NB4 (cell line): Measurements from ENCODE around the gene MESD.

Experiments used
- DNase-seq: peaks from one replicate; pipeline ENCODE4 v3.0.0; 2010; ENCODE audit warnings: low read depth
- H3K4me3 ChIP-seq: one replicate; pipeline ENCODE4 v1.5.1; 2011; ENCODE audit warnings: mild to moderate bottlenecking, low read depth, low read length, moderate library complexity
- CTCF ChIP-seq: IDR thresholded peaks from one replicate; pipeline ENCODE4 v1.5.1; 2012; ENCODE audit warnings: low read depth, low read length
- MAX ChIP-seq: IDR thresholded peaks from 2 replicates; pipeline ENCODE4 v1.6.1; 2011; ENCODE audit warnings: low read depth, low read length
- MYC ChIP-seq: IDR thresholded peaks from 2 replicates; pipeline ENCODE4 v1.6.1; 2011; ENCODE audit warnings: low read depth, low read length
- POLR2A ChIP-seq: IDR thresholded peaks from 2 replicates; pipeline ENCODE4 v1.6.1; 2011; ENCODE audit warnings: mild to moderate bottlenecking; ENCODE audit not compliant: insufficient read length; ENCODE audit errors: extremely low read depth

Gene MESD

GRCh38 chr15:80936288-80937078 is 53.1 kb downstream of the MESD start:
- DNase-seq, result no peak
- TF ChIP-seq CTCF, result no peak
- no peak for TF ChIP-seq MYC
- no peak for TF ChIP-seq POLR2A
- TF ChIP-seq MAX, result no peak
- H3K4me3 ChIP-seq, result no peak overlapping the region

- DNase-seq, result no peak
- H3K4me3 ChIP-seq, result no peak overlapping the region
- TF ChIP-seq MYC, result no peak
- TF ChIP-seq POLR2A, result no peak
- no peak for TF ChIP-seq CTCF
- no peak for TF ChIP-seq MAX
These were observed 54.8 kb downstream of the MESD start for GRCh38 chr15:80934761-80935221.

- no peak for TF ChIP-seq POLR2A
- no peak for TF ChIP-seq CTCF
- TF ChIP-seq MAX, result no peak
- TF ChIP-seq MYC, result no peak
- DNase-seq, result no peak
- H3K4me3 ChIP-seq, result no peak overlapping the region
These were observed 56.6 kb downstream of the MESD start for GRCh38 chr15:80932989-80933388.

- no peak overlapping the region for H3K4me3 ChIP-seq
- TF ChIP-seq POLR2A (no peak), MAX (no peak), CTCF (no peak), MYC (no peak)
- DNase-seq, result no peak
These were observed 57.2 kb downstream of the MESD start for GRCh38 chr15:80932513-80932815.

GRCh38 chr15:80931721-80932512 is 57.7 kb downstream of the MESD start:
- H3K4me3 ChIP-seq, result no peak overlapping the region
- no peak for DNase-seq
- TF ChIP-seq CTCF (no peak), POLR2A (no peak), MYC (no peak), MAX (no peak)
